Calu3 (cell line): ENCODE results near the gene STT3A. TPM values are rescaled to one million over a fixed set of nuclear protein-coding genes. Genes with fewer than 3 reads are reported as not detected.

Experiments used
- BruUV-seq: library from RNA; stranded (reverse); fragments of 400-500 nt; replicated peaks from 2 replicates; lab custom pipeline; 2021; lab: Mats Ljungman, UMichigan
- CTCF ChIA-PET: fragments of 300-600 bp; sonication (Branson Sonifier 250); formaldehyde crosslinking; loops from one replicate; lab custom pipeline; 2022; ENCODE audit warnings: antibody characterized with exemption; lab: Charles Lee
- DNase-seq: peaks from one replicate; pipeline ENCODE4 v3.0.0; 2022
- H3K27ac Mint-ChIP-seq: one replicate; pipeline ENCODE4 v1.8.0; 2022; ENCODE audit warnings: mixed read lengths; ENCODE audit not compliant: unreplicated experiment
- H3K27me3 Mint-ChIP-seq: one replicate; pipeline ENCODE4 v1.8.0; 2022; ENCODE audit warnings: mixed read lengths; ENCODE audit not compliant: unreplicated experiment
- H3K36me3 Mint-ChIP-seq: one replicate; pipeline ENCODE4 v1.8.0; 2022; ENCODE audit warnings: mild to moderate bottlenecking, moderate library complexity, mixed read lengths; ENCODE audit not compliant: insufficient read depth, unreplicated experiment
- H3K4me1 Mint-ChIP-seq: one replicate; pipeline ENCODE4 v1.8.0; 2022; ENCODE audit warnings: mild to moderate bottlenecking, low read depth, mixed read lengths; ENCODE audit not compliant: unreplicated experiment
- H3K4me3 Mint-ChIP-seq: one replicate; pipeline ENCODE4 v1.8.0; 2022; ENCODE audit warnings: mild to moderate bottlenecking, low read depth, moderate library complexity, mixed read lengths; ENCODE audit not compliant: unreplicated experiment
- H3K9me3 Mint-ChIP-seq: one replicate; pipeline ENCODE4 v1.8.0; 2022; ENCODE audit warnings: low read depth, mixed read lengths; ENCODE audit not compliant: unreplicated experiment
- CTCF ChIP-seq: fragments of 200-600 bp; IDR thresholded peaks from one replicate; pipeline ENCODE4 v1.8.0; 2022; ENCODE audit warnings: antibody characterized with exemption; ENCODE audit not compliant: unreplicated experiment
- intact Hi-C: fragments of 100-400 bp; cut with micrococcal nuclease; formaldehyde crosslinking; loops from one replicate; pipeline ENCODE4 v1.10.0; 2022; ENCODE audit not compliant: unreplicated experiment
- total RNA-seq: library from RNA; stranded (reverse); gene quantifications from 2 replicates; pipeline ENCODE4 v1.2.3, GENCODE V29; 2022

STT3A gene
- total RNA-seq, 1 experiment from 2014 or later = 168 TPM

GRCh38 chr11:125594958-125595357 lies 2.3 kb downstream of the STT3A start:
- no peak overlapping the region for H3K4me3 Mint-ChIP-seq
- intact Hi-C loops = no loop called here
- no peak overlapping the region for H3K27ac Mint-ChIP-seq
- CTCF ChIA-PET = no interaction called here
- no peak for TF ChIP-seq CTCF
- peaks cover 52% of the 10 kb centered on the region for H3K36me3 Mint-ChIP-seq
- no peaks in the 10 kb centered on the region for H3K27me3 Mint-ChIP-seq
- DNase-seq = no peak
- no peaks in the 10 kb centered on the region for H3K9me3 Mint-ChIP-seq
- no TSS peak for BruUV-seq
- peaks cover 11% of the 10 kb centered on the region for H3K4me1 Mint-ChIP-seq

- H3K4me1 Mint-ChIP-seq = peaks cover 4% of the 10 kb centered on the region
- H3K36me3 Mint-ChIP-seq = peaks cover 29% of the 10 kb centered on the region
- DNase-seq = no peak
- H3K9me3 Mint-ChIP-seq = no peaks in the 10 kb centered on the region
- BruUV-seq = no TSS peak
- H3K27ac Mint-ChIP-seq = no peak overlapping the region
- CTCF ChIA-PET = no interaction called here
- no peak overlapping the region for H3K4me3 Mint-ChIP-seq
- no peaks in the 10 kb centered on the region for H3K27me3 Mint-ChIP-seq
- intact Hi-C loops = no loop called here
- TF ChIP-seq CTCF = no peak
Measured at GRCh38 chr11:125600663-125601062, 8.0 kb downstream of the STT3A start.

GRCh38 chr11:125603207-125603606 lies 10.6 kb downstream of the STT3A start:
- Mint-ChIP-seq H3K9me3 (no peaks in the 10 kb centered on the region), H3K27me3 (no peaks in the 10 kb centered on the region), H3K27ac (no peak overlapping the region), H3K4me1 (no peaks in the 10 kb centered on the region), H3K4me3 (no peak overlapping the region), H3K36me3 (peaks cover 24% of the 10 kb centered on the region)
- DNase-seq = no peak
- intact Hi-C loops = no loop called here
- CTCF ChIA-PET = no interaction called here
- BruUV-seq = no TSS peak
- no peak for TF ChIP-seq CTCF

GRCh38 chr11:125605417-125605816 lies 12.8 kb downstream of the STT3A start:
- H3K4me3 Mint-ChIP-seq = no peak overlapping the region
- no peak overlapping the region for H3K27ac Mint-ChIP-seq
- CTCF ChIA-PET = no interaction called here
- no peak for TF ChIP-seq CTCF
- no peaks in the 10 kb centered on the region for H3K4me1 Mint-ChIP-seq
- H3K9me3 Mint-ChIP-seq = no peaks in the 10 kb centered on the region
- peaks cover 42% of the 10 kb centered on the region for H3K36me3 Mint-ChIP-seq
- no TSS peak for BruUV-seq
- H3K27me3 Mint-ChIP-seq = no peaks in the 10 kb centered on the region
- DNase-seq = no peak
- intact Hi-C loops = no loop called here
